WTC11 (cell line): Measurements from ENCODE around the gene CLCN6.

Experiments
- GABPB1 ChIP-seq: sonication (generic); formaldehyde crosslinking; IDR thresholded peaks from 2 replicates; pipeline ENCODE4 v1.8.1; 2023; ENCODE audit warnings: mild to moderate bottlenecking, missing genetic modification reagents
- JUN ChIP-seq: sonication (generic); formaldehyde crosslinking; IDR thresholded peaks from 2 replicates; pipeline ENCODE4 v1.8.0; 2023; ENCODE audit warnings: mild to moderate bottlenecking, missing genetic modification reagents
- NFE2L1 ChIP-seq: sonication (generic); formaldehyde crosslinking; IDR thresholded peaks from 2 replicates; pipeline ENCODE4 v1.8.1; 2023; ENCODE audit warnings: missing genetic modification reagents
- SP1 ChIP-seq: sonication (generic); formaldehyde crosslinking; conservative IDR thresholded peaks from 2 replicates; pipeline ENCODE4 v1.8.1; 2022; ENCODE audit warnings: missing genetic modification reagents
- TCF7 ChIP-seq: sonication (generic); formaldehyde crosslinking; IDR thresholded peaks from 2 replicates; pipeline ENCODE4 v1.8.0; 2022; ENCODE audit warnings: mild to moderate bottlenecking, low read depth, missing genetic modification reagents, moderate library complexity
- TEAD4 ChIP-seq: sonication (generic); formaldehyde crosslinking; IDR thresholded peaks from 2 replicates; pipeline ENCODE4 v1.8.0; 2022; ENCODE audit warnings: mild to moderate bottlenecking, missing genetic modification reagents
- ZNF138 ChIP-seq: sonication (generic); formaldehyde crosslinking; conservative IDR thresholded peaks from 2 replicates; pipeline ENCODE4 v1.8.1; 2022; ENCODE audit warnings: mild to moderate bottlenecking, moderate library complexity, missing genetic modification reagents
- TF ChIP-seq, protein P1 (sequence below): fragments of 200-600 bp; IDR thresholded peaks from 2 replicates; pipeline ENCODE4 v1.8.0; 2022; ENCODE audit warnings: antibody characterized with exemption
- TF ChIP-seq, protein P2 (sequence below): fragments of 250-450 bp; sonication (Bioruptor Pico); conservative IDR thresholded peaks from 2 replicates; pipeline ENCODE4 v1.9.0; 2021; ENCODE audit warnings: mild to moderate bottlenecking
- TF ChIP-seq, protein P3 (sequence below): sonication (generic); formaldehyde crosslinking; IDR thresholded peaks from 2 replicates; pipeline ENCODE4 v1.8.1; 2023; ENCODE audit warnings: mild to moderate bottlenecking, moderate library complexity, missing genetic modification reagents
- TF ChIP-seq, protein P4 (sequence below): sonication (generic); formaldehyde crosslinking; IDR thresholded peaks from 2 replicates; pipeline ENCODE4 v1.8.0; 2023; ENCODE audit warnings: missing genetic modification reagents, mild to moderate bottlenecking, borderline replicate concordance
- TF ChIP-seq, protein P5 (sequence below): sonication (generic); formaldehyde crosslinking; conservative IDR thresholded peaks from 2 replicates; pipeline ENCODE4 v1.8.1; 2022; ENCODE audit warnings: mild to moderate bottlenecking, missing genetic modification reagents
- TF ChIP-seq, protein P6 (sequence below): fragments of 250-450 bp; sonication (Bioruptor Pico); IDR thresholded peaks from 2 replicates; pipeline ENCODE4 v1.9.0; 2021; ENCODE audit warnings: mild to moderate bottlenecking

DNA sequence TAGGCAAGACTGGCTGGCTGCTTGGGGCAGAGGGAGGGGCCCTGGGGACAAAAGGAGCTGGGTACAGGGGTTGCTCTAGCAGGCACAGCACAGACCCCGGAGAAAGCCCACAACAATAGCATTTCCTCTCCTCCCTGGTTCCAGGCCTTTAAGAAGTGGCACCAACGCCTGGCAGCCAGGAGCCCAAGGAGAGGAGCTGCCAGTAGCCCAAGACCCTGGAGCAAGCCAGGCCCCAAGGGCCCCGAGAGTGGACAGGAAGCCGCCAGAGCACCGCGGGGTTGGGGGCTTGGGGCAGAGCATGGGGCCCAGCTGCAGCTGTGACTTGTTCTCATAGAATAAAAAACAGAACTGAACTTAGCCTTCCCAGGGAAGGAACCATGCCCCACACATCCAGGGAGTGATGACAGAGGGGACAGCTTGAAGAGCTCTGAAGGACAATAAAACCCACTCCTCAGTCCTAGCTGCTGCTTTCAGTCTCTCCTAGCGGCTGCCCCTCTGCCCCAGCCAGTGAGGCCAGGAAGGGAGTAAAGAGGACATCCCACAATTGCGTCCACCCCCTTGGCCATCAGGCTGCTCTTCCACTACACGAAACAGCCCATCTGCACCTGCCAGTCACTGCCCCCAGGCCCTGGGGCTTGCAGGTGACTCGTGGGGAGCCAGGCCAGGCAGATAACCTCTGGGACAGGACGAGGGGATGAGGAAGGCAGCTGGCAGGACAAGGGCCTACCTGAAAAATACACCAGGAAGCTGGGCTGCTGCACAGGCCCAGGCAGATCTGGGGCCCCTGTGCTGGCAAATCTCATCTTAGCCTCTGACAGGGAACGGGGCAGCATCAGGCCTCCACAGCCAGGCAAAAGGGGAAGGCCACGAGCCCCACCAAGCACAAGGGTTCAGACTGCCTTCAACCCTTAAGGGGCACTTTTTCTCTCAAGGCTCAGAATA is 16.6 kb upstream of the CLCN6 start:
- TF ChIP-seq TEAD4 = no peak
- TF ChIP-seq TCF7 (CRISPR knock-in tag) = no peak
- TF ChIP-seq JUN (CRISPR knock-in tag) = no peak
- TF ChIP-seq, protein P1, sequence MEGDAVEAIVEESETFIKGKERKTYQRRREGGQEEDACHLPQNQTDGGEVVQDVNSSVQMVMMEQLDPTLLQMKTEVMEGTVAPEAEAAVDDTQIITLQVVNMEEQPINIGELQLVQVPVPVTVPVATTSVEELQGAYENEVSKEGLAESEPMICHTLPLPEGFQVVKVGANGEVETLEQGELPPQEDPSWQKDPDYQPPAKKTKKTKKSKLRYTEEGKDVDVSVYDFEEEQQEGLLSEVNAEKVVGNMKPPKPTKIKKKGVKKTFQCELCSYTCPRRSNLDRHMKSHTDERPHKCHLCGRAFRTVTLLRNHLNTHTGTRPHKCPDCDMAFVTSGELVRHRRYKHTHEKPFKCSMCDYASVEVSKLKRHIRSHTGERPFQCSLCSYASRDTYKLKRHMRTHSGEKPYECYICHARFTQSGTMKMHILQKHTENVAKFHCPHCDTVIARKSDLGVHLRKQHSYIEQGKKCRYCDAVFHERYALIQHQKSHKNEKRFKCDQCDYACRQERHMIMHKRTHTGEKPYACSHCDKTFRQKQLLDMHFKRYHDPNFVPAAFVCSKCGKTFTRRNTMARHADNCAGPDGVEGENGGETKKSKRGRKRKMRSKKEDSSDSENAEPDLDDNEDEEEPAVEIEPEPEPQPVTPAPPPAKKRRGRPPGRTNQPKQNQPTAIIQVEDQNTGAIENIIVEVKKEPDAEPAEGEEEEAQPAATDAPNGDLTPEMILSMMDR = no peak
- no peak for TF ChIP-seq ZNF138 (CRISPR knock-in tag)
- TF ChIP-seq, protein P2, sequence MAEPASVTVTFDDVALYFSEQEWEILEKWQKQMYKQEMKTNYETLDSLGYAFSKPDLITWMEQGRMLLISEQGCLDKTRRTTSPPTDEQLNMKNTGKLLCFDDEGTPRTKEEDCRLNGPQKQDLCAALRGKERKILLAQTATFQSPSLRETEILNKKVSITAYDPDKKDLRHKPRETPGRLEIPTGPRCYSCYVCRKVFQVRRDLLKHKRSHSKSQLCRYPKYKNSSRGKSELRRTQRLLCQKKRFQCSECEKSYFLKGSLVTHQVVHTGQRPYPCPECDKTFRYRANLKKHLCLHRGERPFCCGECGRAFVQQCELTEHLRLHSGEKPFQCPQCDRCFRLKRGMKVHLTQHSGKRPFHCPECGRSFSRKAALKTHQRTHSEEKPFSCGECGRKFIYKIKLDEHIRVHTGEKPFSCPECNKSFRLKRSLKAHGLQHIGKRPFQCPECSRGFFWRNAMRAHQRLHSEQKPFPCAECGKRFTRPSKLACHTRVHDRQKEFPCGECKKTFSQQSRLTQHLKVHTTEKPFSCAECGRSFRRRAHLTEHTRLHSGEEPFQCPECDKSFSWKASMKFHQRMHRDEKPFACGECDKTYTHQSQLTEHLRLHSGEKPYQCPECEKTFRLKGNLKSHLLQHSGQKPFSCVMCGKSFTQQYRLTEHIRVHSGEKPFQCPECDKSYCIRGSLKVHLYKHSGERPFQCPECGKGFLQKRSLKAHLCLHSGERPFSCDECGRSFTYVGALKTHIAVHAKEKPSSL = no peak
- TF ChIP-seq, protein P3, sequence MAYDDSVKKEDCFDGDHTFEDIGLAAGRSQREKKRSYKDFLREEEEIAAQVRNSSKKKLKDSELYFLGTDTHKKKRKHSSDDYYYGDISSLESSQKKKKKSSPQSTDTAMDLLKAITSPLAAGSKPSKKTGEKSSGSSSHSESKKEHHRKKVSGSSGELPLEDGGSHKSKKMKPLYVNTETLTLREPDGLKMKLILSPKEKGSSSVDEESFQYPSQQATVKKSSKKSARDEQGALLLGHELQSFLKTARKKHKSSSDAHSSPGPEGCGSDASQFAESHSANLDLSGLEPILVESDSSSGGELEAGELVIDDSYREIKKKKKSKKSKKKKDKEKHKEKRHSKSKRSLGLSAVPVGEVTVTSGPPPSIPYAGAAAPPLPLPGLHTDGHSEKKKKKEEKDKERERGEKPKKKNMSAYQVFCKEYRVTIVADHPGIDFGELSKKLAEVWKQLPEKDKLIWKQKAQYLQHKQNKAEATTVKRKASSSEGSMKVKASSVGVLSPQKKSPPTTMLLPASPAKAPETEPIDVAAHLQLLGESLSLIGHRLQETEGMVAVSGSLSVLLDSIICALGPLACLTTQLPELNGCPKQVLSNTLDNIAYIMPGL (CRISPR knock-in tag) = no peak
- no peak for TF ChIP-seq GABPB1
- TF ChIP-seq, protein P4, sequence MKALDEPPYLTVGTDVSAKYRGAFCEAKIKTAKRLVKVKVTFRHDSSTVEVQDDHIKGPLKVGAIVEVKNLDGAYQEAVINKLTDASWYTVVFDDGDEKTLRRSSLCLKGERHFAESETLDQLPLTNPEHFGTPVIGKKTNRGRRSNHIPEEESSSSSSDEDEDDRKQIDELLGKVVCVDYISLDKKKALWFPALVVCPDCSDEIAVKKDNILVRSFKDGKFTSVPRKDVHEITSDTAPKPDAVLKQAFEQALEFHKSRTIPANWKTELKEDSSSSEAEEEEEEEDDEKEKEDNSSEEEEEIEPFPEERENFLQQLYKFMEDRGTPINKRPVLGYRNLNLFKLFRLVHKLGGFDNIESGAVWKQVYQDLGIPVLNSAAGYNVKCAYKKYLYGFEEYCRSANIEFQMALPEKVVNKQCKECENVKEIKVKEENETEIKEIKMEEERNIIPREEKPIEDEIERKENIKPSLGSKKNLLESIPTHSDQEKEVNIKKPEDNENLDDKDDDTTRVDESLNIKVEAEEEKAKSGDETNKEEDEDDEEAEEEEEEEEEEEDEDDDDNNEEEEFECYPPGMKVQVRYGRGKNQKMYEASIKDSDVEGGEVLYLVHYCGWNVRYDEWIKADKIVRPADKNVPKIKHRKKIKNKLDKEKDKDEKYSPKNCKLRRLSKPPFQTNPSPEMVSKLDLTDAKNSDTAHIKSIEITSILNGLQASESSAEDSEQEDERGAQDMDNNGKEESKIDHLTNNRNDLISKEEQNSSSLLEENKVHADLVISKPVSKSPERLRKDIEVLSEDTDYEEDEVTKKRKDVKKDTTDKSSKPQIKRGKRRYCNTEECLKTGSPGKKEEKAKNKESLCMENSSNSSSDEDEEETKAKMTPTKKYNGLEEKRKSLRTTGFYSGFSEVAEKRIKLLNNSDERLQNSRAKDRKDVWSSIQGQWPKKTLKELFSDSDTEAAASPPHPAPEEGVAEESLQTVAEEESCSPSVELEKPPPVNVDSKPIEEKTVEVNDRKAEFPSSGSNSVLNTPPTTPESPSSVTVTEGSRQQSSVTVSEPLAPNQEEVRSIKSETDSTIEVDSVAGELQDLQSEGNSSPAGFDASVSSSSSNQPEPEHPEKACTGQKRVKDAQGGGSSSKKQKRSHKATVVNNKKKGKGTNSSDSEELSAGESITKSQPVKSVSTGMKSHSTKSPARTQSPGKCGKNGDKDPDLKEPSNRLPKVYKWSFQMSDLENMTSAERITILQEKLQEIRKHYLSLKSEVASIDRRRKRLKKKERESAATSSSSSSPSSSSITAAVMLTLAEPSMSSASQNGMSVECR = no peak
- TF ChIP-seq, protein P5, sequence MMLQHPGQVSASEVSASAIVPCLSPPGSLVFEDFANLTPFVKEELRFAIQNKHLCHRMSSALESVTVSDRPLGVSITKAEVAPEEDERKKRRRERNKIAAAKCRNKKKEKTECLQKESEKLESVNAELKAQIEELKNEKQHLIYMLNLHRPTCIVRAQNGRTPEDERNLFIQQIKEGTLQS (CRISPR knock-in tag) = no peak
- TF ChIP-seq, protein P6, sequence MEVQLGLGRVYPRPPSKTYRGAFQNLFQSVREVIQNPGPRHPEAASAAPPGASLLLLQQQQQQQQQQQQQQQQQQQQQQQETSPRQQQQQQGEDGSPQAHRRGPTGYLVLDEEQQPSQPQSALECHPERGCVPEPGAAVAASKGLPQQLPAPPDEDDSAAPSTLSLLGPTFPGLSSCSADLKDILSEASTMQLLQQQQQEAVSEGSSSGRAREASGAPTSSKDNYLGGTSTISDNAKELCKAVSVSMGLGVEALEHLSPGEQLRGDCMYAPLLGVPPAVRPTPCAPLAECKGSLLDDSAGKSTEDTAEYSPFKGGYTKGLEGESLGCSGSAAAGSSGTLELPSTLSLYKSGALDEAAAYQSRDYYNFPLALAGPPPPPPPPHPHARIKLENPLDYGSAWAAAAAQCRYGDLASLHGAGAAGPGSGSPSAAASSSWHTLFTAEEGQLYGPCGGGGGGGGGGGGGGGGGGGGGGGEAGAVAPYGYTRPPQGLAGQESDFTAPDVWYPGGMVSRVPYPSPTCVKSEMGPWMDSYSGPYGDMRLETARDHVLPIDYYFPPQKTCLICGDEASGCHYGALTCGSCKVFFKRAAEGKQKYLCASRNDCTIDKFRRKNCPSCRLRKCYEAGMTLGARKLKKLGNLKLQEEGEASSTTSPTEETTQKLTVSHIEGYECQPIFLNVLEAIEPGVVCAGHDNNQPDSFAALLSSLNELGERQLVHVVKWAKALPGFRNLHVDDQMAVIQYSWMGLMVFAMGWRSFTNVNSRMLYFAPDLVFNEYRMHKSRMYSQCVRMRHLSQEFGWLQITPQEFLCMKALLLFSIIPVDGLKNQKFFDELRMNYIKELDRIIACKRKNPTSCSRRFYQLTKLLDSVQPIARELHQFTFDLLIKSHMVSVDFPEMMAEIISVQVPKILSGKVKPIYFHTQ (CRISPR knock-in tag) = no peak
- no peak for TF ChIP-seq SP1 (CRISPR knock-in tag)
- TF ChIP-seq NFE2L1 (CRISPR knock-in tag) = no peak
